ENCODE measurements around the gene SLC2A6. TPM values are rescaled to one million over a fixed set of nuclear protein-coding genes. Genes with fewer than 3 reads are reported as not detected.

Gene SLC2A6
- total and polyA plus RNA-seq, 8 donors: 1.9 to 22.4 (median 2.9) TPM

- TF ChIP-seq CTCF (IDR thresholded peaks at IDR 0.05): no peak
Measured at GRCh38 chr9:133495327-133496293, 16.7 kb upstream of the SLC2A6 start.

GRCh38 chr9:133494636-133495326 lies 15.9 kb upstream of the SLC2A6 start:
- TF ChIP-seq CTCF (IDR thresholded peaks at IDR 0.05): no peak
- ATAC-seq (no peak), DNase-seq (peak in 1 of 4 donors; percentile 47)
- H3K9me3 ChIP-seq: no peaks in the 10 kb centered on the region
- H3K27me3 ChIP-seq: peaks cover 0 to 8% of the 10 kb centered on the region in 2 donors
- H3K4me3 ChIP-seq: no peak overlapping the region
- no peak overlapping the region for H3K27ac ChIP-seq
- peaks cover 0 to 8% of the 10 kb centered on the region in 2 donors for H3K4me1 ChIP-seq
- no peaks in the 10 kb centered on the region for H3K36me3 ChIP-seq
- intact Hi-C loops (cut with DNase I): no loop called here

More at GRCh38 chr9:133495327-133496293, 16.7 kb upstream of the SLC2A6 start:
- H3K9me3 ChIP-seq: no peaks in the 10 kb centered on the region
- no peak overlapping the region for H3K4me3 ChIP-seq
- H3K27me3 ChIP-seq: peaks cover 0 to 8% of the 10 kb centered on the region in 2 donors
- H3K27ac ChIP-seq: no peak overlapping the region
- intact Hi-C loops (cut with DNase I): no loop called here
- DNase-seq (no peak), ATAC-seq (no peak)
- H3K36me3 ChIP-seq: no peaks in the 10 kb centered on the region
- peaks cover 0 to 8% of the 10 kb centered on the region in 2 donors for H3K4me1 ChIP-seq

GRCh38 chr9:133493845-133494540 lies 15.1 kb upstream of the SLC2A6 start:
- H3K4me1 ChIP-seq: peaks cover 0 to 8% of the 10 kb centered on the region in 2 donors
- intact Hi-C loops (cut with DNase I): no loop called here
- no peak overlapping the region for H3K4me3 ChIP-seq
- DNase-seq (peak in 1 of 4 donors; percentile 68), ATAC-seq (no peak)
- H3K9me3 ChIP-seq: no peaks in the 10 kb centered on the region
- no peaks in the 10 kb centered on the region for H3K36me3 ChIP-seq
- H3K27me3 ChIP-seq: peaks cover 0 to 8% of the 10 kb centered on the region in 2 donors
- TF ChIP-seq CTCF (IDR thresholded peaks at IDR 0.05): no peak
- no peak overlapping the region for H3K27ac ChIP-seq

- Histone ChIP-seq H3K4me3 (no peak overlapping the region), H3K36me3 (no peaks in the 10 kb centered on the region), H3K27me3 (peaks cover 0 to 8% of the 10 kb centered on the region in 2 donors), H3K27ac (no peak overlapping the region), H3K4me1 (peaks cover 0 to 8% of the 10 kb centered on the region in 2 donors), H3K9me3 (no peaks in the 10 kb centered on the region)
- ATAC-seq (no peak), DNase-seq (peak in 1 of 4 donors; percentile 61)
- intact Hi-C loops (cut with DNase I): no loop called here
- no peak for TF ChIP-seq CTCF (IDR thresholded peaks at IDR 0.05)
Measured at GRCh38 chr9:133493428-133493827, 14.5 kb upstream of the SLC2A6 start.
